K562 (cell line): ENCODE results near the gene CAPZA3. TPM values are rescaled to one million over a fixed set of nuclear protein-coding genes. Genes with fewer than 3 reads are reported as not detected.

ENCODE experiments used
- ATAC-seq: fragments of 200-7000 bp; cut with Tn5 transposase; 3 replicates; pipeline ENCODE4 v1.9.1; 2020; ENCODE audit warnings: moderate library complexity
- BruUV-seq: library from RNA; stranded (reverse); fragments of 400-500 nt; replicated peaks from 2 replicates; lab custom pipeline; 2021; lab: Mats Ljungman, UMichigan
- CTCF ChIA-PET: fragments of 300-600 bp; formaldehyde crosslinking; extraction: SDS; loops from one replicate; lab custom pipeline; 2021; ENCODE audit warnings: low intra/inter-chr PET ratio; lab: Yijun Ruan, JAX
- POLR2A ChIA-PET: fragments of 300-600, 350-650 bp; sonication (Branson Sonifier 250); formaldehyde crosslinking; extraction: SDS; loops from one replicate; lab custom pipeline; 2021; ENCODE audit warnings: antibody characterized with exemption, inconsistent platforms; lab: Yijun Ruan, JAX
- DNase-seq, 4 experiments: peaks; one replicate each; pipeline versions ENCODE4 v3.0.0 to v3.0.0-alpha.2; 2011 to 2018; ENCODE audit warnings: low spot score in 3 of 4, mixed read lengths in 3 of 4; ENCODE audit errors: extremely low read depth in 1 of 4
- FAIRE-seq: peaks from 2 replicates; lab custom pipeline; 2011; peaks lifted over from hg19 to GRCh38; lab: Jason Lieb, UNC
- H2AFZ ChIP-seq: 2 replicates; pipeline ENCODE4 v1.6.0; 2011; ENCODE audit warnings: low read depth, low read length, control low read depth, inconsistent platforms
- H3K27ac ChIP-seq: fragments of 200-600 bp; 3 replicates; pipeline ENCODE4 v1.8.0; 2011; ENCODE audit warnings: low read depth, mild to moderate bottlenecking, control low read depth, inconsistent platforms, low read length, moderate library complexity, mixed read lengths; ENCODE audit errors: extremely low read depth
- H3K27me3 ChIP-seq, 2 experiments: fragments of 300-600 bp in 1 of 2; 2 replicates in 1 of 2; 3 replicates in 1 of 2; pipeline versions ENCODE4 v1.6.0 to v1.8.0; 2011; ENCODE audit warnings: inconsistent platforms in 2 of 2, low read length in 2 of 2, mild to moderate bottlenecking in 1 of 2, mixed read lengths in 1 of 2, moderate library complexity in 1 of 2; ENCODE audit not compliant: control insufficient read depth in 2 of 2, insufficient read depth in 2 of 2
- H3K36me3 ChIP-seq: fragments of 300-600 bp; 3 replicates; pipeline ENCODE4 v1.8.0; 2011; ENCODE audit warnings: mild to moderate bottlenecking, low read length, inconsistent platforms; ENCODE audit not compliant: control insufficient read depth, insufficient read depth
- H3K4me1 ChIP-seq, 2 experiments: fragments of 200-600 bp in 1 of 2; replicated peaks in 1 of 2; 2 replicates in 1 of 2; 3 replicates in 1 of 2; pipeline versions ENCODE4 v1.5.1 to v1.8.0; 2011; ENCODE audit warnings: inconsistent platforms in 2 of 2, low read length in 2 of 2, mild to moderate bottlenecking in 1 of 2, mixed read lengths in 1 of 2, moderate library complexity in 1 of 2; ENCODE audit not compliant: control insufficient read depth in 2 of 2, insufficient read depth in 2 of 2
- H3K4me2 ChIP-seq: 2 replicates; pipeline ENCODE4 v1.6.1; 2011; ENCODE audit warnings: low read length, control low read depth, inconsistent platforms, mixed read lengths; ENCODE audit not compliant: insufficient read depth
- H3K4me3 ChIP-seq: fragments of 200-600 bp; sonication (generic), shearing (Covaris generic); 2 replicates; pipeline ENCODE4 v1.5.1; 2016; ENCODE audit warnings: control low read depth, inconsistent platforms
- H3K79me2 ChIP-seq: fragments of 200-600 bp; 3 replicates; pipeline ENCODE4 v1.8.0; 2011; ENCODE audit warnings: low read length, inconsistent platforms; ENCODE audit not compliant: control insufficient read depth, insufficient read depth
- H3K9ac ChIP-seq, 2 experiments: 2 replicates each; pipeline versions ENCODE4 v1.6.0 to v1.6.1; 2011; ENCODE audit warnings: low read depth in 2 of 2, low read length in 2 of 2, control low read depth in 1 of 2, inconsistent platforms in 1 of 2, mild to moderate bottlenecking in 1 of 2, mixed read lengths in 1 of 2; ENCODE audit not compliant: insufficient read depth in 1 of 2
- H3K9me1 ChIP-seq: one replicate; pipeline ENCODE4 v1.6.0; 2011; ENCODE audit warnings: inconsistent platforms, mild to moderate bottlenecking, low read length, moderate library complexity; ENCODE audit not compliant: control insufficient read depth, insufficient read depth
- H3K9me3 ChIP-seq: replicated peaks from 2 replicates; pipeline ENCODE4 v1.5.1; 2011; ENCODE audit warnings: low read depth, low read length, inconsistent platforms; ENCODE audit not compliant: control insufficient read depth, insufficient read depth
- H4K20me1 ChIP-seq: replicated peaks from 2 replicates; pipeline ENCODE4 v1.6.1; 2011; ENCODE audit warnings: low read length, inconsistent platforms, mixed read lengths; ENCODE audit not compliant: control insufficient read depth, insufficient read depth
- CC2D1A ChIP-seq: fragments of 450-650 bp; IDR thresholded peaks from 2 replicates; pipeline ENCODE4 v1.6.1; 2017; ENCODE audit warnings: mild to moderate bottlenecking
- ELK1 ChIP-seq: sonication (generic); formaldehyde crosslinking; IDR thresholded peaks from 2 replicates; pipeline ENCODE4 v1.8.1; 2022; ENCODE audit warnings: missing genetic modification reagents
- MECOM ChIP-seq: fragments of 250-450 bp; sonication (Bioruptor Pico); IDR thresholded peaks from 2 replicates; pipeline ENCODE4 v1.8.0; 2022; ENCODE audit warnings: inconsistent platforms
- NCOA1 ChIP-seq: fragments of 450-650 bp; IDR thresholded peaks from 2 replicates; pipeline ENCODE4 v1.6.1; 2016; ENCODE audit warnings: low read depth
- NFATC3 ChIP-seq: fragments of 450-650 bp; IDR thresholded peaks from 2 replicates; pipeline ENCODE4 v1.6.1; 2017; ENCODE audit warnings: mild to moderate bottlenecking
- RUNX1 ChIP-seq: sonication (generic); IDR thresholded peaks from 2 replicates; pipeline ENCODE4 v1.6.1; 2016; ENCODE audit warnings: antibody characterized with exemption, low read depth
- SRSF1 ChIP-seq: fragments of 200-400 bp; formaldehyde crosslinking; IDR thresholded peaks from 2 replicates; pipeline ENCODE4 v1.6.1; 2017; ENCODE audit warnings: mild to moderate bottlenecking, low read depth, low read length, moderate library complexity
- SRSF9 ChIP-seq: fragments of 200-400 bp; formaldehyde crosslinking; IDR thresholded peaks from 2 replicates; pipeline ENCODE4 v1.6.1; 2017; ENCODE audit warnings: low read depth, low read length, borderline replicate concordance
- TCF3 ChIP-seq: sonication (generic); formaldehyde crosslinking; IDR thresholded peaks from 2 replicates; pipeline ENCODE4 v1.4.0; 2020; ENCODE audit warnings: mild to moderate bottlenecking, missing genetic modification reagents
- ZBTB40 ChIP-seq, 2 experiments: fragments of 450-650 bp in 1 of 2; sonication (generic) in 1 of 2; formaldehyde crosslinking in 1 of 2; IDR thresholded peaks; 2 replicates each; pipeline versions ENCODE4 v1.7.1 to v1.9.0; 2016 to 2022; ENCODE audit warnings: inconsistent platforms in 1 of 2, mild to moderate bottlenecking in 1 of 2, missing genetic modification reagents in 1 of 2
- ZKSCAN3 ChIP-seq: fragments of 250-450 bp; sonication (Bioruptor Pico); IDR thresholded peaks from 2 replicates; pipeline ENCODE4 v1.4.0; 2020
- ZNF277 ChIP-seq: fragments of 250-450 bp; sonication (Bioruptor Pico); IDR thresholded peaks from 2 replicates; pipeline ENCODE4 v1.8.0; 2022; ENCODE audit warnings: inconsistent platforms, mild to moderate bottlenecking, moderate library complexity, borderline replicate concordance
- ZNF707 ChIP-seq: fragments of 250-450 bp; sonication (Bioruptor Pico); conservative IDR thresholded peaks from 2 replicates; pipeline ENCODE4 v1.8.0; 2022; ENCODE audit warnings: inconsistent platforms, mild to moderate bottlenecking, moderate library complexity
- WGBS: fragments of 100-300 bp; shearing (Covaris generic); methylation state at CpG from one replicate; pipeline ENCODE4 v1.1.6; 2016; ENCODE audit warnings: low coverage, mixed read lengths; ENCODE audit not compliant: insufficient coverage; ENCODE audit errors: missing lambda C conversion rate; 5-methylcytosine and 5-hydroxymethylcytosine counted together
- in situ Hi-C: fragments of 300-500 bp; cut with MboI; formaldehyde crosslinking; loops from 4 replicates; pipeline ENCODE4 v1.15.0; 2018; ENCODE audit warnings: inconsistent platforms, mixed read lengths
- intact Hi-C: fragments of 100-400 bp; cut with micrococcal nuclease; formaldehyde crosslinking; loops from 2 replicates; pipeline ENCODE4 v1.14.2; 2022
- polyA plus RNA-seq, 8 experiments: library from polyadenylated mRNA; depleted of rRNA in 4 of 8; stranded (reverse) in 5 of 8; unstranded in 3 of 8; fragments of >200 nt; fragmentation: Nextera tagmentation in 2 of 8; fragmentation: Illumina TruSeq in 1 of 8; extraction: Ambion mirVana in 2 of 8; extraction: Trizol in 1 of 8; gene quantifications; 2 replicates each; pipeline versions ENCODE4 v1.2.1 to v1.2.3, GENCODE V29; 2011 to 2014; ENCODE audit warnings: inconsistent platforms in 1 of 8, missing spikeins in 1 of 8
- total RNA-seq, 7 experiments: library from RNA; depleted of rRNA in 6 of 7; stranded (reverse); fragments of >200 nt in 6 of 7; fragmentation: Illumina TruSeq in 2 of 7; extraction: Trizol in 2 of 7; gene quantifications; 2 replicates each; pipeline versions ENCODE4 v1.2.1 to v1.2.3, GENCODE V29; 2011 to 2021; ENCODE audit warnings: low replicate concordance in 1 of 7

CAPZA3 gene
- total and polyA plus RNA-seq, 9 of the 15 experiments (the other 6 are each of a cell fraction or from before 2014, with no cell fraction given): not detected

- 51% methylated on average over 3 of the region's 5 CpGs for WGBS
- in situ Hi-C loops (no loop called here), intact Hi-C loops (no loop called here)
- Histone ChIP-seq H3K4me1 (no peaks in the 10 kb centered on the region; a peak in 1 of 5 replicates), H3K27me3 (no peaks in the 10 kb centered on the region), H4K20me1 (no peaks in the 10 kb centered on the region), H3K9me3 (no peaks in the 10 kb centered on the region; the same call in 1 of the 2 replicates), H3K9me1 (no peaks in the 10 kb centered on the region), H3K4me2 (no peak overlapping the region), H2AFZ (no peak overlapping the region), H3K9ac (no peak overlapping the region), H3K4me3 (no peak overlapping the region), H3K27ac (no peak overlapping the region), H3K36me3 (no peaks in the 10 kb centered on the region), H3K79me2 (no peaks in the 10 kb centered on the region)
- no peak for DNase-seq
- POLR2A ChIA-PET: no interaction called here
- no peak for FAIRE-seq
- ATAC-seq: no peak
- no TSS peak for BruUV-seq
- CTCF ChIA-PET: no interaction called here
- TF ChIP-seq ZNF277 (CRISPR knock-in tag): no peak
- no peak for TF ChIP-seq ZBTB40 (IDR thresholded peaks at IDR 0.05)
- TF ChIP-seq ZBTB40 (CRISPR knock-in tag; IDR thresholded peaks at IDR 0.05): no peak
- no peak for TF ChIP-seq MECOM (CRISPR knock-in tag)
- TF ChIP-seq TCF3: no peak
- no peak for TF ChIP-seq CC2D1A
- no peak for TF ChIP-seq NFATC3
- TF ChIP-seq SRSF1: no peak
- no peak for TF ChIP-seq SRSF9
- no peak for TF ChIP-seq ELK1 (CRISPR knock-in tag)
- TF ChIP-seq ZNF707 (CRISPR knock-in tag): no peak
- TF ChIP-seq ZKSCAN3: no peak
- TF ChIP-seq RUNX1: no peak
- no peak for TF ChIP-seq NCOA1
These were observed 6.8 kb upstream of the CAPZA3 start for GRCh38 chr12:18731156-18731555.
